GM21825 (cell line): ENCODE measurements around the gene ATP8B3.

Source experiments
- ATAC-seq: cut with Tn5 transposase; IDR thresholded peaks from one replicate; pipeline ENCODE4 v1.9.1; 2021; ENCODE audit warnings: mild to moderate bottlenecking, moderate library complexity; ENCODE audit not compliant: unreplicated experiment

Gene ATP8B3

GRCh38 chr19:1748115-1748872 is 63.8 kb downstream of the ATP8B3 start:
- no peak for ATAC-seq

- no peak for ATAC-seq
These were observed 64.6 kb downstream of the ATP8B3 start for GRCh38 chr19:1747285-1748114.

GRCh38 chr19:1746401-1747284 is 65.4 kb downstream of the ATP8B3 start:
- ATAC-seq: no peak

GRCh38 chr19:1745589-1746031 is 66.5 kb downstream of the ATP8B3 start:
- ATAC-seq: no peak

- no peak for ATAC-seq
These were observed 67.1 kb downstream of the ATP8B3 start for GRCh38 chr19:1744822-1745563.

GRCh38 chr19:1744133-1744665 is 67.9 kb downstream of the ATP8B3 start:
- ATAC-seq: no peak

GRCh38 chr19:1742989-1743696 is 68.9 kb downstream of the ATP8B3 start:
- no peak for ATAC-seq

- ATAC-seq: no peak
These were observed 72.0 kb downstream of the ATP8B3 start for GRCh38 chr19:1739960-1740629.

GRCh38 chr19:1736927-1737326 is 75.1 kb downstream of the ATP8B3 start:
- no peak for ATAC-seq

- ATAC-seq: no peak
These were observed 75.8 kb downstream of the ATP8B3 start for GRCh38 chr19:1736280-1736679.

GRCh38 chr19:1734321-1734966 is 77.6 kb downstream of the ATP8B3 start:
- ATAC-seq: no peak
